Thyroid gland (tissue), 4 donors: ENCODE data around the gene ITFG1.

Source experiments
- POLR2A ChIP-seq, 2 donors: fragments of 450-650 bp; IDR thresholded peaks; one replicate each; pipeline ENCODE4 v1.6.1; 2017; ENCODE audit warnings: antibody characterized with exemption in 2 of 2, mild to moderate bottlenecking in 2 of 2, moderate library complexity in 1 of 2
- TF ChIP-seq, protein P1 (sequence below), 6 experiments: fragments of 200-600 bp in 3 of 6; fragments of 450-650 bp in 3 of 6; sonication (generic) in 3 of 6; IDR thresholded peaks; one replicate each; pipeline ENCODE4 v1.5.1; 2016 to 2019; ENCODE audit warnings: antibody characterized with exemption in 6 of 6, mild to moderate bottlenecking in 2 of 6, inconsistent platforms in 1 of 6, moderate library complexity in 1 of 6

DNA sequence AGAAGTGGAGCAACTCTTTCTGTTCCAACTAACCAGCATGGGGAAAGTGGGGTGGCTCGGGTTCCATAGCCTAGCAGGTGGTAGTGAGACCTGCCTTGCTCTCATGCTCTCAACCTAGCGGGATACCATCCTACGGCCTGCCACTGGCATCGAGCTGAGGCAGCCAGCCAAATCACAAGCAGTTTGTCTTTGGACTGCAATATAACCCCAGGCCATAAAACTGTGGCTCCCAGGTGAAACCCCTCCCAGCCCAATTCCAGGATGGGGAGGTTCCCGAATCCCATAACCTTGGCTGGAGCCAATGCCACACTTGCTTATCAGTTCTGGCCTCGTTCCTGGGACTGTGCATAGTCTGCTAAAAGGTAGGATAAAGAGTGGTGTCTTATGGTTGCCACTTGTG is 161.3 kb downstream of the ITFG1 start:
- TF ChIP-seq, protein P1, sequence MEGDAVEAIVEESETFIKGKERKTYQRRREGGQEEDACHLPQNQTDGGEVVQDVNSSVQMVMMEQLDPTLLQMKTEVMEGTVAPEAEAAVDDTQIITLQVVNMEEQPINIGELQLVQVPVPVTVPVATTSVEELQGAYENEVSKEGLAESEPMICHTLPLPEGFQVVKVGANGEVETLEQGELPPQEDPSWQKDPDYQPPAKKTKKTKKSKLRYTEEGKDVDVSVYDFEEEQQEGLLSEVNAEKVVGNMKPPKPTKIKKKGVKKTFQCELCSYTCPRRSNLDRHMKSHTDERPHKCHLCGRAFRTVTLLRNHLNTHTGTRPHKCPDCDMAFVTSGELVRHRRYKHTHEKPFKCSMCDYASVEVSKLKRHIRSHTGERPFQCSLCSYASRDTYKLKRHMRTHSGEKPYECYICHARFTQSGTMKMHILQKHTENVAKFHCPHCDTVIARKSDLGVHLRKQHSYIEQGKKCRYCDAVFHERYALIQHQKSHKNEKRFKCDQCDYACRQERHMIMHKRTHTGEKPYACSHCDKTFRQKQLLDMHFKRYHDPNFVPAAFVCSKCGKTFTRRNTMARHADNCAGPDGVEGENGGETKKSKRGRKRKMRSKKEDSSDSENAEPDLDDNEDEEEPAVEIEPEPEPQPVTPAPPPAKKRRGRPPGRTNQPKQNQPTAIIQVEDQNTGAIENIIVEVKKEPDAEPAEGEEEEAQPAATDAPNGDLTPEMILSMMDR (IDR thresholded peaks at IDR 0.05) = no peak
- no peak for TF ChIP-seq POLR2A (IDR thresholded peaks at IDR 0.05)
